ENCODE results near the gene DZANK1.
"Not testable (repeated sequence)": the region's sequence is repeated elsewhere in the genome, so short reads cannot be mapped to it uniquely, and the experiment has no call there.

DZANK1 gene

GRCh38 chr20:18375551-18375950, 91.3 kb downstream of the DZANK1 start:
- not testable (repeated sequence) for DNase-seq

- DNase-seq: no peak
Measured at GRCh38 chr20:18372296-18372695, 94.5 kb downstream of the DZANK1 start.

GRCh38 chr20:18364768-18365167, 102.1 kb downstream of the DZANK1 start:
- no peak for DNase-seq

GRCh38 chr20:18363708-18364107, 103.1 kb downstream of the DZANK1 start:
- DNase-seq: no peak

- no peak for DNase-seq
Measured at GRCh38 chr20:18362916-18363315, 103.9 kb downstream of the DZANK1 start.

- DNase-seq: no peak
Measured at GRCh38 chr20:18361678-18362077, 105.2 kb downstream of the DZANK1 start.

- no peak for DNase-seq
Measured at GRCh38 chr20:18360635-18361034, 106.2 kb downstream of the DZANK1 start.

GRCh38 chr20:18359854-18360253, 107.0 kb downstream of the DZANK1 start:
- DNase-seq: no peak

GRCh38 chr20:18349749-18350148, 117.1 kb downstream of the DZANK1 start:
- DNase-seq: not testable (repeated sequence)

Measured in activated T-cell treated with anti-CD3 and anti-CD28 coated beads for 4 hours (primary cell).